GM21526 (cell line): ENCODE results near the gene POU2F2.

Experiments used
- ATAC-seq: cut with Tn5 transposase; IDR thresholded peaks from one replicate; pipeline ENCODE4 v1.9.1; 2021; ENCODE audit warnings: moderate library complexity; ENCODE audit not compliant: unreplicated experiment, low FRiP score

Gene POU2F2

DNA sequence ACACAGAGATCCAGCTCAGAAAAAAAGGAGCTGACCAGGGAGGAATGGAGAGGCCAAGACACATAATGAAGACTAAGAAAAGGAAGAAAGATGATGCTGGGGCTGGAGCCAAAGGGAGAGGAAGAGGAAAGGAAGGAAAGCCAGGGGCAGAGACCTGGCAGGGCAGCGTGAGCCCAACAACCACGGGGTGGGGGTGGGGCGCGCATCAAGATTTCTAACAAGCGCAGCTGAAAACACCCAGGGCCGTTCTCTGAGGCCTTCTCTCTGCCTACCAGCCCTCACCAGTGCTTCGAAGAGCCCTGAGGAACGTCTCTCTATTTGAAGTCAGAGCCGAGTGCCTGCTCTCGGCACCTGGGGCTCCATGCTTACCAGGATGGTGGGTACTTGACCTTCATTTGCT lies 23.6 kb upstream of the POU2F2 start:
- ATAC-seq: no peak

DNA sequence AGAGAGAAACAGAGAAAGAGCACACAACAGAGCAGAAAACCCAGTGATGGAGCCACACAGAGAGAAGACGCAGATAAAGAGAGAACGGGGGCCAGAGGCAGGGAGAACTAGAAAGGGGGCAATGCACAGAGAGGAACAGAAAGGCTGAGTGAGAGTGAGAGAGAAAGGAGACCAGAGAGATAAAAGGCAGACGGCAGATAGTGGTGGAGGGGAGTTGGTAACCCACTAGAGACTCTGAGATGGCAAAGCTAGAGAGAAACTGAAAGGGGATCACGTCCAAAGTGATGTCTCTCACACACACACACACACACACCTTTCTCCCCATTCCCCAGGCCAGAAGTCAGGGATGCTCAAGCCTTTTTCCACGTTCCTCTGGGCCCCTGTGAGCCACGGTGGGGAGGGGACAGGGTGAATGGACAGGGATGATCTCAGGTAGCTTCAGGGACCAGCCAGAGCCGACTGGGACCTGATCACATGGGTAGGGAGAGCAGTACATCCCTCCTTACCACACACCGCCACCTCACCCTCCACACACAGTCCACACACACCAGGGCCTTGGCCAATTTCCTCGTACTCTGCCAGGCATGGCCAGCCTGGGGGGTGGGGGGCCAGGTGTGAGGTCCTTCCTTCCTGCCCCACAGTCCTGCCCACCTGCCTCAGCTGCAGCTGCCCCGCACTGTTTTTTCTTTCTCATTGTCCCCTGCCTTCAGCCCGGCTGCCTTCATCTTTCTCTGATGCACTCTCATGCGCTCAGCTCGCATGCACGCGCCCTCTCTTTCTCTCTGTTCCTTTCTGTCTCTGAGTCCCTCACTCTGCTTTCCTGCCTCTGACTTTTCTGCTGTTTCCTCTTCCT lies 22.5 kb upstream of the POU2F2 start:
- no peak for ATAC-seq

DNA sequence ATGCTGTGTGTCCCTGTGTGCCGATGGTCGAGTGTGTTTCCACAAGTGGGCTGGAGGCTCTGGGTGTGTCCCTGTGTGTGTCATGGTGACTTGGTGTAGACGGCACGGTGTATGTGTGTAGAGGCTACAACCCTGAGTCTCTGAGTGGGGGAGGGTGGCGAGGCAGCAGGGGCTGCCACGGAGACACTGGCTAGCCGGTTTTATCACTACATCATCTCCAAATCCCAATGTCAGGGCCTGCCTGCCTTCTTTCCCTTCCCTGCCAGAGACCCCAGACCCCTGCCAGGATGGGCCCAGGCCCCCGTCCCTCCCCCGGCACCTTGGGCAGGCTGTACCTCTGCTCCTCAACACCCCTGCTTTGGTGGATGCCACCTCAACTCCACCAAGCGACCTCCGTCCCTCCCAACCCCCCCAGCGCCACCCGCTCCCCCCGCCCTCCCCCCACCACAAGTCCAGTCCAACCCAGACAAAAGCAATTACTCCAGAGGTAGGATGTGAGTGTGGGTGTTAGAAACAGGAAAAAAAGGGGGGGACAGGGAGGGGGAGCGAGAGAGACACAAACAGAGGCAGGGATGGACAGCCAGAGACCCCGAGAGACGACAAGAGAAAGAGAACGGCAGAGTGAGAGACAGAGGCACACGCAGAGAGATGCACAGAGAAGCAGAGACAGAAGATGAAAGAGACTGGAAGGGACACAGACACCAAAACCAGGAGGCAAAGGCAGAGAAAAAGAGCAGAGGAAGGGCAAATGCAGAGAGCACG lies 21.6 kb upstream of the POU2F2 start:
- no peak for ATAC-seq

DNA sequence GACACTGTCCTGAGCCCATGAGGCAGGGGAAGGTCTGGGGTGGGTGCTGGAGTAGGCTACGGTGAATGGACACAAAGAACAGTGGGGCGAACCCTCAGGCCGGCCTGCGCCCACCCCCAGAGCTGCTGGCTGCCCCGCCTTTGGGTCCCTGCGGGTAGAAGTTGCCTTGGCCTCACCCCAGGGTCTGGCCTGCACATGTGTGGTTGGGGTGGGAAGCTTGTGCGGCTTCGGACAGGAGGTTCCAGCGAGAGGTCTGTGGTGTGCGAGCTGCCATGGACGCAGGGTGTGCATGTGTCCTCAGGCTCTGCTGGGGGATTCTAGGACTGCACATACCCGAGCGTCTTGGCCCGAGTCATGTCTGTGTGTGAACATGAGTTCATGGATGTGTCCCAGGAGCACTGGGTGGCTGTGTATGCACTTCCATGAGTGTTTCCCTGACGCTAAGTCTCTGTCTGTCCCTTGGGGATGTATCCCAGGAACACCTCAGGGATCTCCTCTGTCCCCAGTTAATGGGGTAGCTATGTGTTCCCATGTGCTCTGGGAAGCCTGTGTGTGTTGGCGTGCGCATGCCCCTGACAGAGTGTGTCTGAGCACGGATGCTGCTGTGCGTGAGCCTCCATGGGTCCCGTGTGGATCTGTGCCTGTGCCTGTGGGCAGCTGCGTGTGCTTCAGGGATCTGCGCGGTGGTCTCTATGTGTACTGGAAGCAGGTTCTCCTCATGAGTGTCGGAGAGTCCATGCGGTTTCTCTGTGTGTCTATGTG lies 20.8 kb upstream of the POU2F2 start:
- ATAC-seq: no peak

DNA sequence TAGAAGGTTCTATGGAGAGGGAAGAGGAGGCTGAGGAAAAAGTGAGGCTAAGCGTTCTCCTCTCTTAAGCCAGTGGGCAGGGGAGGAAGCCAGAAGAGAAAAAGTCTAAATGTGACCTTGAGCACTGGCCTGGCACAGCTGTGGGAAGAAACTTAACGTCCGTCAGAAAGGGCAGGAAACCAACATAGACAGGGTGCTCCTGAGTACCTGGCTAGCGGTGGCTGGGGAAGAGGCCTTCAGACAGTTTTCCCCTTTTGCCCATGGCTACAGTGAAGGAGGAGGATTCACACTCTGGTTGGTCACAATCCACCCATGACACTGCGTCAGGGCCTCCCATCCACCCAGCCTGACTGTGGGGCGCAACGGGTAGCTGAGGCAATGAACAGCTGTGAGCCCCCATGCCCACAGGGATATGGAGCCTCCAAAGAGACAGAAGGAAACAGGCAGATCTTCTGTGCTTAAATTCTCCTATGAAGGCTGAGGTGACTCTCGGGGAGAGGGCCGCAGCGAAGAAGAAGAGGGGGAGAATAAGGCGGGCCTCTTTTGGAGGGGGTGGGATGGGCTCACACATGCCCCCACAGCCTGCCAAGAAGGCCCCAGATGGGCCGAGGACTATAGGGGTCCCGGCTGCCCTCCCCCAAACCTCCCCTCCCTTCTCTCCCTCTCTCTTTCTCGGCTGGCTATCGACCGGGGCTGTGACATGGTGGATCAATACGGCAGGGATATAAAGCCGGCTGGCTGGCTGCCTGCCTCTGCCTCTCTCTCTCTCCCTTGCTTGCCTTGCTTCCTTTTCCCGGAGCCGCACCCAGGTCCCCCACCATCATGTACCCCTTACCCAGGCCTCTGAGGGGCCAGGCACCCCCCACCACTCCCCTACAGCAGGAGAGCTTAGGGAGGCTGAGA lies 19.8 kb upstream of the POU2F2 start:
- ATAC-seq: no peak

DNA sequence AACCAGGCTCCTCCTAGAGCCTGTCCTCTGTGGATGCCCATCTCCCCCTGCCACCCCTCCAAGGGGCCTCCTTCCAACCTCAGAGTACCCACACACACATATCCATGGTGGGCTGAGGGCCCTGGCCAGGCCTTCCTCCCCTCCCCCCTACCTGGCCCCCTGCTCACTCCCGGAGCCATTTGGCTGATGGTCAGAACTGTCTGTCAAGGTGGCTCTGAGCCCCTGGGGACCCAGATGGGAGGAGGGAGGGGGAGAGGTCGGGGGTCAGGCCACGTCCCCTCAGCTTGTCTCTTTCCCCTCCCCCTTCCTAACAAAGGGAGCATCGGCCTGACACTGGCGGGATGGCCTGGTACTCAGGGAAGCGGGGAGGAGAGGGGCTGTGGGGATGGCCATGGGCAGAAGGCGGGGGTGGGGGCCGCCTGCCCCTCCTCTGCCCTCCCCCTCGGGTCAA lies 18.7 kb upstream of the POU2F2 start:
- no peak for ATAC-seq

DNA sequence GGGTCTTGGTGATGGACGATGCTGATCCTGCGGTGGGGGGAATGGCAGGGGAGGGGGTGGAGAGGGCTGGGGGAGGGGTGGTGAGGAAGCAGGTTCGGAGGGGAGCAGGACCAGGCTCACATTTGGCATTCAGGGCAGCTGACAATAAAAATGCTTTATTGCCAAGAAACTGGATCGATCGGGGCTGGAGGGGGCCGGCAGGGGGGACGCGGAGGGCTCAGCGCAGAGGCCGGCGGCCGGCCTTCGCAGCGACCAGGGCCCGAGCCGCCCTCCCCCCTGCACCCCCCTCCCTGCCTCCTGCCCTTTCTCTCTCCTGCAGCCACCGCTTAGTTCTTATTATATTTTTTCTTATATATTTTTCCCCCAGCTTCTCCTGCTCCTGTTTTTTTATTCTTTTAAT lies 18.1 kb upstream of the POU2F2 start:
- no peak for ATAC-seq

DNA sequence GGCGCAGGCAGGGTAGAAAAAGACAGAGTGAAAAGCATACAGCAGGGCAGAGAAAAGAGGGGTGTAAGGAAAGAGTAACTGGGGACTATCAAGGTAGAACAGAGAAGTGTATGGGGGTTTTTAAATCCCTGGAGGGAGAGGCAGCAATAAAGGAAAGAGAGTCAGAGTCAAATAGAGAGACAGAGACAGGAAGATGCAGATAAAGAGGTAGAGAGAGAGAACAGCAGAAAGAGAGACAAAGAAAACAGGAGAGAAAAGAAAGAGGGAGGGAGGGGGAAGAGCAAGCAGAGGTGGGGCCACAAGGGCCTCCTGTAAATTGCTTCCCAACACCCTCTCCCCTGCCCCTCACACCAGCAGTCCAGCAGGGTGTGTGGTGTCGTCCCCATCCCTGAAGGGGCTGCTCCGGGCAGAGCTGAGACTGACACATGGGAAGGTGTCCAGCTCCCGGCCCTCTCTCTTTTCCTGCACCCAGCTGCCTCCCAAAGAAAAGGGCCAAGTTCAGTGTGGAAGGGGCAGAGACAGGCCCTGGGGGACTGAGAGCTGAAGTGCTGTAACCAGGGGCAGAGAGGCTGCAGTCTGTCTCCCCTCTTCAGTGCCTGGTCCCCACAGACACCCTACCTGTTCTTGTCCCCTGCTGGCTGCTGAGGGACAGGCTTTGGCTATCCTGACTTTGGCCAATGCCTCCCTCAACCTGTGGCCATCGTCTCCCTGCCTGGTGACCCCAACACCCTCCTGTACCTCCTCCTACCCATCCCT lies 17.4 kb upstream of the POU2F2 start:
- no peak for ATAC-seq

DNA sequence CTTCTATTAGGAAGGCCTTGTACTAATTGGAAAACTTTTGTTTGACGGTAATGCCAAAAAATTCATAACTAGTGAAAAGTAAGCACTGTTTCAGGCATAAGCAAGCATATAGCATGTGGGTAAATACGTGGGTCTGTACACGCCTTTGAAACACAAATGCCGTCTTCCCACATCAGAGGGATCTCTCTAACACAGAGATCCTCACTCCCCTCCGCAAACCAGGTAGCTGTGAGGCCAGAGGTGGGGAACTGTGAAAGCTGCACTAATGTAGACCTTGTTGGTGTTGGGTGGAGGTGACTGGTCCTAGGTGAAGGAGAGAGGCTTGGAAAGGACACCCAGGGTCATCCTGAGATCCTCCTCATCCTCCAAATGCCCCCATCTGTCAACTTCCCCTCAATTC lies 16.0 kb upstream of the POU2F2 start:
- no peak for ATAC-seq

DNA sequence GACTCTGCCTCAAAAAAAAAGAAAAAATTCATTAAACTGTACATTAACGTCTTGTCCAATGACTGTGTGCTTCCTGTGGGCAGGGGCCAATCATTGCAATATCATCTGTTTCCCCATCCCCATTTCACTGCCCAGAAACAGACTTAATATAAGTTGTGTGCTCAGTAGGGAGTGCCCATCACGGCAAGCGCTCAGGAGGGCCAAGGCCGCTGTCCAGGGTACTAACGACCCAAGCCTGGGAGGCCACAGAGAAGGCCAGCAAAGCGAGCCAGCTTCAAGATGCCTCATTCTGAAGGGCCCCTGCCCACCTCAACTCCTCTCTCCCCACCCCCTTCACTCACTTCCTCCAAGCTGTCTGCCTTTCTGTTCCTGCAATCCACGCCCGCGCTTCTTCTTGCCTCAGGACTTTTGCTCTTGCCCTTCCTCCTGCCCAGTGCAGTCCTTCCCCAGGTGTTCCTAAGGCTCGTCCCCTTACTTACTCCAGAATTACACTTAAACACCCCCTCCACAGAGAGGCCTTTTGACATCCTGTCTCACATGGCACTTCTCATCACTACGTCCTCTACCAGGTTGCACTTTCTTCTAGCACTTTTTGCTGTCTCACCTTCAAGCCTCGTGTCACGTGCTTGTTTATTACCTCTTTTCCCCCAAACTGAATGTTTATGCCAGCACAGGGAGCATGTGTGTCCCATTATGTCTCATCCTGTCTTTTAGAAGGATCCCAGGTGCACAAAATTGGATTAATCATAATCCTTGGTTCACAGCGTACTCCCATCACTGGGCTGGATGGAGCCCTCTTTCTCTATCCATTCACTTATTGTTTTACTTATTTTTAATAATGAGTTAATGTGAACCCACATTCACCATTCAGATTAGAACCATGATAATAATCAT lies 11.3 kb upstream of the POU2F2 start:
- ATAC-seq: no peak

DNA sequence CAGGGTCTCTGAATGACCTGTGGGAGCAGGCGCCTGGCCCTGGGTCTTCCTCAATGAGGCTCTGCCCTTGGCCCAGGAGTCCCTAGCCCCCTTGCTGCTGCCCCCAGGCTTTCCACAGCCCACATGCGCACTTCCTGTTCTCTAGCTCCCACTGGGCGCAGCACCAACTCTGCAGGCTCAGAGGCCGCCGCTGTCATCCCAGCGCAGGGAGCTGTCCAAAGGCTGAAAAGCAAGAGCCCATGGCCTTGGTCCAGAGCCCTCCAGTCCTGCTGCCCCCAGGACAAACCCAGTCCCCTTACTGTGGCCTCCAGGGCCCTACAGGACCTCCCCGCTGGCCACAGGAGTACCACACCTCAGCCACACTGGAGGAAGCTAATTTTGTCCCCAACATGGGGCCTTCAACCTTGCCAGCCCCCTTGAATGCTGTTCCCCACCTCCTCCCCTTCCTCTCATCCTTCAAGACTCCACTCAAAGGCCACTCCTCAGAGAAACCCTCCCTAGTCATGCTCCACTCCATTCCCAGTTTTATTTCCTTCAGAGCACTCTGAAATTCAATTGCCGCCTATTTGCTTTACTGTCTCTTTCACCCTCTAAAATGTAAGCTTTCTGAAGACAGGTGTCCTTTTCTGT lies 8.0 kb upstream of the POU2F2 start:
- no peak for ATAC-seq

DNA sequence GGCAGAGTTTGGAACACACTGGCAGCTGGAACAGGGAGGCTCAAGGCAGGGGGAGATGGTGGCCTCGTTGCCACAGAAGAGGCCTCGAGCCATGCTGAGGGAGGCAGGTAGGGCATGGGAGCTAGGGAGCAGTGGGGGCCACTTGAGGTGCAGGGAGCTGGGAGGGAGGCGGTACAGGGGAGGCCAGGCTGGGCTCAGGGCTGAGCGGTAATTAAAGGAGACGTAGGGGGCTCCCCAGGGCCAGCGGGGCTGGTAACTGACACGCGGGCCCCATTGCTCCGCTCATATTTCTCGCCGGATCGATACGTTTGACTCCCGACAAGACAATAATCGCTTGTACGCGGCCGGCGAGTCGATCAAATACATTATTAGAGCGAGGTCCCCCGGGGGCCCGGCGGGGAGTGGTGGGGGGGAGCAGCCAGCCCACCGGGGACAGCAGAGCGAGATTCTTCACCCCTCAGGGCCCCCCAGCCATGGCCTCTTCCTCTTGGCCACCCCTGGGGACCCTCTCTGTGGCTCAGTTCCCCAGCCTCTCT lies 2.4 kb upstream of the POU2F2 start:
- no peak for ATAC-seq

DNA sequence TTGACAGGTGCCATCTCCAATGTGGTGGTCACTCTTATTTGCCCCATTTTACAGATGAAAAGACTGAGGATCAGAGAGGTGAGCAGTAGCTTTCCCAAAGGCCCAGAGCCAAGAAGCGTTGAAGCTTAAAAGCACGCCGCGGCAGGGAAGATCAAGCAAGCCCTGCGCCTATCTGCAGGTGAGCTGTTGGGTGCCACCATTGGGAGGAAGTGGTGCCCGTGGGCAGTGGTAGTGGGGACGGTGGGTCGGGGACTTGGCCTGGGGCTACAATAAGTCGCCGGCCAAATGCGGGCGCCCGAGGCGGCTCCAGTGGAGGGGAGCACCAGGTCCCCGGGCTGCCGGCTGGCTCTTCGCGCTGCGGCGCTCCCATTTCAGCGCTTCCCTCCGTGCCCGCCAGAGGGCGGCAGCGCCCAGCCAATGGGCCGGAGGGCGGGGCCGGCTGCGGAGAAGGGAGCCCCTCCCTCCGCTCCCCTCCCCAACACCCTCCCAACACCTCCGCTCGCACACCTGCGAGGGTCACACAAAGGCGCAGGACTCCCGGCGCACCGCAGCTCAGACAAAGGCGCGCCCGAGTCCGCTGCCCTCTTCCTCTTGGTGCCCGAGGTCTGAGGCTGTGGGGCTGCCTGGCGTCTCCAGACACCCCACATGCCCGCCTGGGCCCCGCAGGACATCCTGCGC lies 744 bp upstream of the POU2F2 start:
- ATAC-seq: peak; percentile 40

DNA sequence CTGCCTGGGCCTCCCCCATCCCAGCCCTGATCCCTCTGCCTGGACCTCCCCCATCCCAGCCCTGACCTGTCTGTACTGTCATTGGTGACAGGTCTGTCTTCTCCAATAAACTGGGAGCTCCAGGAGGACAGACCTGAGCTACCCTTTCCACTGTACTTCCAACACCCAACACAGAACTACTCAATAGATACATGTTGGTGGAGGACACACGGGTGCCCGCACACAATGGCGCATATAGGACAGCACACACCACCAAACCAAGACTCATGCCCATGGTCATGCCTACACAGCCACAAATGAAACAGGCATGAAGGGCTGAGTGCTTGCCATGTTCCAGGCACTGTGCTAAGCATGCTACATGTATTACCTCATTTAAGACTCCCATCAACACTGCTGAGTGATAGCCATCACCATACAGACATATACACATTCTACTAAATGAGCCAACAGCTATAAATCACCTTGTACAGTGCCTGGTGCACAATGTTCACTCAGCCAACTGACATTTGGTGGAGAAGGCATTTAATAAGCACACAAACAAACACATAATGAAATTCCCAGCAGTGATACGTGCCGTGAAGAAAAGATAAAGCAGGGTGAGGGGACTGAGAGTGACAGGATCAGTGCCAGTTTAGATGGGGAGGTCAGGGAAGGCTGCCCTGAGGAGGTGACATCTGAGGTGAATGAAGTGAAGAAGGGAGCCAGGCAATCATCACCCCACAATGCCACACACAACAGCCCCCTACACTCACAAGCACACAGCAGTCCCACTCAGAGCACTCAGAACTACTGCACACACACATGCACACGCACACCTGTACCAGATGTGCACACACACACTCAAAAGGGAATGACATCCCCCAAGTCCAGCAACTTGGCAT lies 857 bp downstream of the POU2F2 start:
- ATAC-seq: no peak

DNA sequence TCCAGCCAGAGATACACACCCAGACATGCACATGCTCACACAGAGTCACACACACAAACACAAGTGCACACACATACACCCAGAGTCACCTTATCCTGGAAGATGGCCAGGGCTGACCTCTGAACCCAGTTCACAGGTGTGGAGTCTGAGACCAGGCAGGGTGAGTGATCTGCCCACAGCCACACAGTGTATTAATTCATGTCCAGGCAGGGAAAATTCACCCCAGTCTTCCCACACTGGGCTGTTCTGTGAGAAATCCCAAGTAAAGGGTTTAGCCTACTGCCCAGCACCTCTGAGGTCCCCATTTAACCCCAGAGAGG lies 2.0 kb downstream of the POU2F2 start:
- ATAC-seq: no peak
